ENCODE measurements around the gene PTCH2. TPM values are rescaled to one million over a fixed set of nuclear protein-coding genes. Genes with fewer than 3 reads are reported as not detected.
A peak's percentile ranks its signal among the peaks of the same experiment; 100 is the strongest.

PTCH2 gene
- total and polyA plus RNA-seq, 4 donors = 0.38 to 6.7 (median 4.0) TPM

GRCh38 chr1:44808063-44808937, 34.8 kb downstream of the PTCH2 start, which contains the start of gene BTBD19:
BTBD19 (plus strand) TSS chr1:44808523; CDS start chr1:44808821, 298 bp downstream.
- ATAC-seq (ENCODE audit: low FRiP score) (peak; percentile 81), DNase-seq (peak; percentile 93 to 94)
- intact Hi-C loops (cut with DNase I) = loop anchor here in 1 of 2 donors (10.0 kb wide), 1 partner anchor 73 kb away; the partner anchor contains the start of genes KIF2C and RNU5D-1
- no peaks in the 10 kb centered on the region for H3K27me3 ChIP-seq (ENCODE audit: control insufficient read depth in 1 of 2, insufficient read depth in 2 of 2, low read length in 1 of 2)
- peak within 1 kb of the TSS; percentile 96 to 98 for H3K27ac ChIP-seq (ENCODE audit: low read depth in 1 of 2, low read length in 2 of 2)
- WGBS, 2 donors = 2% methylated on average over 23 of the region's 23 CpGs
- peaks cover 0 to 9% of the 10 kb centered on the region in 2 donors for H3K36me3 ChIP-seq (ENCODE audit: control insufficient read depth in 1 of 2, insufficient read depth in 2 of 2, low read length in 1 of 2)
- H3K4me1 ChIP-seq (ENCODE audit: control insufficient read depth in 1 of 2, insufficient read depth in 2 of 2, low read length in 2 of 2) = peaks cover 0 to 4% of the 10 kb centered on the region in 2 donors
- H3K4me3 ChIP-seq (ENCODE audit: low read length in 2 of 2) = no peak within 1 kb of the TSS
- H3K9me3 ChIP-seq (ENCODE audit: control insufficient read depth, low read length) = no peaks in the 10 kb centered on the region

- 0 to 1% methylated on average over 16 of the region's 16 CpGs for WGBS, 2 donors
- no peaks in the 10 kb centered on the region for H3K9me3 ChIP-seq (ENCODE audit: control insufficient read depth, low read length)
These were observed 35.5 kb downstream of the PTCH2 start for GRCh38 chr1:44807364-44808062.

GRCh38 chr1:44806704-44807363, 36.2 kb downstream of the PTCH2 start, which contains the start of gene DYNLT4:
DYNLT4 (minus strand) TSS chr1:44807351; CDS start chr1:44806668, 683 bp downstream.
- WGBS, 2 donors = 7 to 11% methylated on average over 7 of the region's 7 CpGs
- Histone ChIP-seq H3K36me3 (ENCODE audit: control insufficient read depth in 1 of 2, insufficient read depth in 2 of 2, low read length in 1 of 2) (peaks cover 0 to 9% of the 10 kb centered on the region in 2 donors), H3K9me3 (ENCODE audit: control insufficient read depth, low read length) (no peaks in the 10 kb centered on the region), H3K4me1 (ENCODE audit: control insufficient read depth in 1 of 2, insufficient read depth in 2 of 2, low read length in 2 of 2) (peaks cover 0 to 4% of the 10 kb centered on the region in 2 donors), H3K4me3 (ENCODE audit: low read length in 2 of 2) (no peak within 1 kb of the TSS), H3K27me3 (ENCODE audit: control insufficient read depth in 1 of 2, insufficient read depth in 2 of 2, low read length in 1 of 2) (no peaks in the 10 kb centered on the region), H3K27ac (ENCODE audit: low read depth in 1 of 2, low read length in 2 of 2) (peak within 1 kb of the TSS; percentile 96 to 98)
- no peak for DNase-seq
- ATAC-seq (ENCODE audit: low FRiP score) = no peak
- intact Hi-C loops (cut with DNase I) = loop anchor here in 1 of 2 donors (10.0 kb wide), 1 partner anchor 72 kb away; the partner anchor contains the start of genes KIF2C and RNU5D-1

More at GRCh38 chr1:44807364-44808062, 35.5 kb downstream of the PTCH2 start:
- intact Hi-C loops (cut with DNase I) = loop anchor here in 1 of 2 donors (10.0 kb wide), 1 partner anchor 73 kb away; the partner anchor contains the start of genes KIF2C and RNU5D-1
- Histone ChIP-seq H3K27ac (ENCODE audit: low read depth in 1 of 2, low read length in 2 of 2) (peak overlapping the region; percentile 96 to 98), H3K27me3 (ENCODE audit: control insufficient read depth in 1 of 2, insufficient read depth in 2 of 2, low read length in 1 of 2) (no peaks in the 10 kb centered on the region), H3K36me3 (ENCODE audit: control insufficient read depth in 1 of 2, insufficient read depth in 2 of 2, low read length in 1 of 2) (peaks cover 0 to 9% of the 10 kb centered on the region in 2 donors), H3K4me1 (ENCODE audit: control insufficient read depth in 1 of 2, insufficient read depth in 2 of 2, low read length in 2 of 2) (peaks cover 0 to 4% of the 10 kb centered on the region in 2 donors), H3K4me3 (ENCODE audit: low read length in 2 of 2) (no peak overlapping the region)
- ATAC-seq (ENCODE audit: low FRiP score) (peak; percentile 90), DNase-seq (peak; percentile 99 to 100)

- no peaks in the 10 kb centered on the region for H3K27me3 ChIP-seq (ENCODE audit: control insufficient read depth in 1 of 2, insufficient read depth in 2 of 2, low read length in 1 of 2)
- H3K4me3 ChIP-seq (ENCODE audit: low read length in 2 of 2) = no peak overlapping the region
- peaks cover 0 to 9% of the 10 kb centered on the region in 2 donors for H3K36me3 ChIP-seq (ENCODE audit: control insufficient read depth in 1 of 2, insufficient read depth in 2 of 2, low read length in 1 of 2)
- H3K4me1 ChIP-seq (ENCODE audit: control insufficient read depth in 1 of 2, insufficient read depth in 2 of 2, low read length in 2 of 2) = peaks cover 0 to 4% of the 10 kb centered on the region in 2 donors
- ATAC-seq (ENCODE audit: low FRiP score) (no peak), DNase-seq (peak; percentile 57 to 81)
- peak overlapping the region; percentile 92 to 98 for H3K27ac ChIP-seq (ENCODE audit: low read depth in 1 of 2, low read length in 2 of 2)
- 74 to 85% methylated on average over 68 to 70 of the region's 70 CpGs for WGBS, 2 donors
- no peaks in the 10 kb centered on the region for H3K9me3 ChIP-seq (ENCODE audit: control insufficient read depth, low read length)
- intact Hi-C loops (cut with DNase I) = loop anchor here in 1 of 2 donors (10.0 kb wide), 1 partner anchor 71 kb away; the partner anchor contains the start of genes KIF2C and RNU5D-1
These were observed 36.9 kb downstream of the PTCH2 start for GRCh38 chr1:44806025-44806703.

- intact Hi-C loops (cut with DNase I) = loop anchor here in 1 of 2 donors (10.0 kb wide), 1 partner anchor 71 kb away; the partner anchor contains the start of genes KIF2C and RNU5D-1
- peaks cover 0 to 4% of the 10 kb centered on the region in 2 donors for H3K4me1 ChIP-seq (ENCODE audit: control insufficient read depth in 1 of 2, insufficient read depth in 2 of 2, low read length in 2 of 2)
- no peak for ATAC-seq (ENCODE audit: low FRiP score)
- H3K27me3 ChIP-seq (ENCODE audit: control insufficient read depth in 1 of 2, insufficient read depth in 2 of 2, low read length in 1 of 2) = no peaks in the 10 kb centered on the region
- 86 to 88% methylated on average over 20 of the region's 20 CpGs for WGBS, 2 donors
- H3K9me3 ChIP-seq (ENCODE audit: control insufficient read depth, low read length) = no peaks in the 10 kb centered on the region
- no peak overlapping the region for H3K4me3 ChIP-seq (ENCODE audit: low read length in 2 of 2)
- peaks cover 0 to 9% of the 10 kb centered on the region in 2 donors for H3K36me3 ChIP-seq (ENCODE audit: control insufficient read depth in 1 of 2, insufficient read depth in 2 of 2, low read length in 1 of 2)
- DNase-seq = peak; percentile 47 to 74
- peak overlapping the region; percentile 92 to 98 for H3K27ac ChIP-seq (ENCODE audit: low read depth in 1 of 2, low read length in 2 of 2)
These were observed 37.6 kb downstream of the PTCH2 start for GRCh38 chr1:44805311-44806024.

- peak overlapping the region in 1 of 2 donors; percentile 14 for H3K27ac ChIP-seq (ENCODE audit: low read depth in 1 of 2, low read length in 2 of 2)
- peaks cover 0 to 9% of the 10 kb centered on the region in 2 donors for H3K36me3 ChIP-seq (ENCODE audit: control insufficient read depth in 1 of 2, insufficient read depth in 2 of 2, low read length in 1 of 2)
- ATAC-seq (ENCODE audit: low FRiP score) (no peak), DNase-seq (peak; percentile 49 to 72)
- H3K4me3 ChIP-seq (ENCODE audit: low read length in 2 of 2) = no peak overlapping the region
- intact Hi-C loops (cut with DNase I) = loop anchor here (5.0 to 10.0 kb wide), 2 partner anchors 69 to 499 kb away; partner anchors contain the start of genes KIF2C (in 1 of the 2) and RNU5D-1 (in 1 of the 2)
- 79 to 82% methylated on average over 13 of the region's 13 CpGs for WGBS, 2 donors
- H3K4me1 ChIP-seq (ENCODE audit: control insufficient read depth in 1 of 2, insufficient read depth in 2 of 2, low read length in 2 of 2) = no peaks in the 10 kb centered on the region
- H3K27me3 ChIP-seq (ENCODE audit: control insufficient read depth in 1 of 2, insufficient read depth in 2 of 2, low read length in 1 of 2) = no peaks in the 10 kb centered on the region
- no peaks in the 10 kb centered on the region for H3K9me3 ChIP-seq (ENCODE audit: control insufficient read depth, low read length)
These were observed 39.5 kb downstream of the PTCH2 start for GRCh38 chr1:44803312-44804095.

- H3K9me3 ChIP-seq (ENCODE audit: control insufficient read depth, low read length) = no peaks in the 10 kb centered on the region
- H3K27me3 ChIP-seq (ENCODE audit: control insufficient read depth in 1 of 2, insufficient read depth in 2 of 2, low read length in 1 of 2) = no peaks in the 10 kb centered on the region
- ATAC-seq (ENCODE audit: low FRiP score) (no peak), DNase-seq (peak in 1 of 2 donors; percentile 32)
- H3K27ac ChIP-seq (ENCODE audit: low read depth in 1 of 2, low read length in 2 of 2) = peak overlapping the region in 1 of 2 donors; percentile 2
- intact Hi-C loops (cut with DNase I) = loop anchor here (5.0 to 10.0 kb wide), 2 partner anchors 68 to 499 kb away; partner anchors contain the start of genes KIF2C (in 1 of the 2) and RNU5D-1 (in 1 of the 2)
- H3K4me1 ChIP-seq (ENCODE audit: control insufficient read depth in 1 of 2, insufficient read depth in 2 of 2, low read length in 2 of 2) = no peaks in the 10 kb centered on the region
- H3K4me3 ChIP-seq (ENCODE audit: low read length in 2 of 2) = no peak overlapping the region
- H3K36me3 ChIP-seq (ENCODE audit: control insufficient read depth in 1 of 2, insufficient read depth in 2 of 2, low read length in 1 of 2) = peaks cover 0 to 9% of the 10 kb centered on the region in 2 donors
- 86 to 87% methylated on average over 9 of the region's 9 CpGs for WGBS, 2 donors
These were observed 40.1 kb downstream of the PTCH2 start for GRCh38 chr1:44803062-44803311.

All from aorta (tissue), 5 donors.